Measurements from ENCODE around the gene FHAD1. TPM values are rescaled to one million over a fixed set of nuclear protein-coding genes. Genes with fewer than 3 reads are reported as not detected.

FHAD1 gene
- total and polyA plus RNA-seq, 9 of the 15 experiments (the other 6 are each of a cell fraction or from before 2014, with no cell fraction given), result 0.32 to 2.1 (median 1.5) TPM; not detected in 1

GRCh38 chr1:15244813-15245212 is 2.2 kb upstream of the FHAD1 start:
- no peaks in the 10 kb centered on the region for H4K20me1 ChIP-seq (replicated peaks; ENCODE audit: control insufficient read depth, insufficient read depth, low read length)
- no peak for ATAC-seq

More at GRCh38 chr1:15244813-15245212, 2.2 kb upstream of the FHAD1 start:
- no peak for DNase-seq (ENCODE audit: extremely low read depth in 1 of 4, low spot score in 3 of 4)
- H3K4me1 ChIP-seq (replicated peaks in 1 of 2; ENCODE audit: control insufficient read depth in 2 of 2, insufficient read depth in 2 of 2, low read length in 2 of 2), result peaks cover 0 to 8% of the 10 kb centered on the region in 2 experiments; a peak in 3 of 5 replicates
- TF ChIP-seq ZNF766 (CRISPR knock-in tag; conservative IDR thresholded peaks at IDR 0.05) (peak; percentile 99), RAD51 (IDR thresholded peaks at IDR 0.05; ENCODE audit: borderline replicate concordance, low read depth) (peak; percentile 48; the same call in 1 of the 2 replicates), OTX1 (CRISPR knock-in tag; IDR thresholded peaks at IDR 0.05) (no peak), BCL6 (CRISPR knock-in tag; IDR thresholded peaks at IDR 0.05) (peak; percentile 76; the same call in 1 of the 2 replicates), BHLHE40 (IDR thresholded peaks at IDR 0.05; ENCODE audit: low read length) (peak; percentile 45; the same call in 1 of the 2 replicates), L3MBTL2 (IDR thresholded peaks at IDR 0.05) (peak; percentile 27; the same call in 1 of the 2 replicates), TFE3 (CRISPR knock-in tag; IDR thresholded peaks at IDR 0.05) (peak; percentile 65), SOX6 (IDR thresholded peaks at IDR 0.05) (no peak), USF2 (CRISPR knock-in tag; IDR thresholded peaks at IDR 0.05) (peak; percentile 64), SPI1 (IDR thresholded peaks at IDR 0.05; ENCODE audit: borderline replicate concordance, low read depth, low read length) (peak; percentile 51; the same call in 1 of the 2 replicates), ZNF197 (CRISPR knock-in tag; IDR thresholded peaks at IDR 0.05; ENCODE audit: low read depth) (no peak)
- ChIA-PET CTCF (ENCODE audit: low intra/inter-chr PET ratio) (no interaction called here), POLR2A (interaction anchor here (1.3 kb wide), 1 partner anchor 11 kb away, joined by 3 read pairs; no protein-coding TSS in a partner anchor)
- peaks cover 22 to 46% of the 10 kb centered on the region in 2 experiments; a peak in 4 of 5 replicates for H3K27me3 ChIP-seq (ENCODE audit: control insufficient read depth in 2 of 2, insufficient read depth in 2 of 2, low read length in 2 of 2)
- intact Hi-C loops (cut with micrococcal nuclease), result no loop called here
- in situ Hi-C loops (cut with MboI), result no loop called here
- H3K4me3 ChIP-seq, result no peak overlapping the region
- H3K79me2 ChIP-seq (ENCODE audit: control insufficient read depth, insufficient read depth, low read length), result no peaks in the 10 kb centered on the region
- H3K9me1 ChIP-seq (ENCODE audit: control insufficient read depth, insufficient read depth, low read length), result no peaks in the 10 kb centered on the region
- no peak overlapping the region for H3K27ac ChIP-seq (ENCODE audit: extremely low read depth, low read depth, low read length)
- no peak overlapping the region for H3K9ac ChIP-seq (ENCODE audit: insufficient read depth in 1 of 2, low read depth in 2 of 2, low read length in 2 of 2)
- no peak overlapping the region for H3K4me2 ChIP-seq (ENCODE audit: insufficient read depth, low read length)
- H3K36me3 ChIP-seq (ENCODE audit: control insufficient read depth, insufficient read depth, low read length), result no peaks in the 10 kb centered on the region
- no peak for FAIRE-seq
- 9% methylated on average over 5 of the region's 5 CpGs for WGBS (ENCODE audit: insufficient coverage, low coverage, missing lambda C conversion rate)
- no TSS peak for BruUV-seq (replicated peaks)
- no peak overlapping the region for H2AFZ ChIP-seq (ENCODE audit: low read depth, low read length)
- no peaks in the 10 kb centered on the region for H3K9me3 ChIP-seq (replicated peaks; ENCODE audit: control insufficient read depth, insufficient read depth, low read depth, low read length)

Data from K562 (cell line).